ENCODE data around the gene ITLN2. TPM values are rescaled to one million over a fixed set of nuclear protein-coding genes. Genes with fewer than 3 reads are reported as not detected.
"Not testable (repeated sequence)": the region's sequence is repeated elsewhere in the genome, so short reads cannot be mapped to it uniquely, and the experiment has no call there.

The ITLN2 gene
- not detected for total RNA-seq

GRCh38 chr1:160954158-160955104 lies at the start of gene ITLN2:
ITLN2 (minus strand) TSS chr1:160954809; CDS start chr1:160954741, 68 bp downstream.
- Histone ChIP-seq H3K27me3 (ENCODE audit: insufficient read depth, low read length) (no peaks in the 10 kb centered on the region), H3K9me3 (ENCODE audit: low read depth, low read length) (no peaks in the 10 kb centered on the region), H3K4me3 (ENCODE audit: low read length) (no peak within 1 kb of the TSS), H3K4me1 (ENCODE audit: insufficient read depth, low read length) (peaks cover 3% of the 10 kb centered on the region)

- no peaks in the 10 kb centered on the region for H3K27me3 ChIP-seq (ENCODE audit: insufficient read depth, low read length)
- no peaks in the 10 kb centered on the region for H3K9me3 ChIP-seq (ENCODE audit: low read depth, low read length)
- H3K4me3 ChIP-seq (ENCODE audit: low read length): no peak overlapping the region
- peaks cover 5% of the 10 kb centered on the region for H3K4me1 ChIP-seq (ENCODE audit: insufficient read depth, low read length)
Measured at GRCh38 chr1:161001525-161001924, 46.9 kb upstream of the ITLN2 start.

- Histone ChIP-seq H3K9me3 (ENCODE audit: low read depth, low read length) (no peaks in the 10 kb centered on the region), H3K27me3 (ENCODE audit: insufficient read depth, low read length) (no peaks in the 10 kb centered on the region), H3K4me1 (ENCODE audit: insufficient read depth, low read length) (peaks cover 5% of the 10 kb centered on the region), H3K4me3 (ENCODE audit: low read length) (no peak overlapping the region)
Measured at GRCh38 chr1:161000736-161001480, 46.3 kb upstream of the ITLN2 start.

- Histone ChIP-seq H3K9me3 (ENCODE audit: low read depth, low read length) (no peaks in the 10 kb centered on the region), H3K4me1 (ENCODE audit: insufficient read depth, low read length) (peaks cover 5% of the 10 kb centered on the region), H3K27me3 (ENCODE audit: insufficient read depth, low read length) (no peaks in the 10 kb centered on the region), H3K4me3 (ENCODE audit: low read length) (no peak overlapping the region)
Measured at GRCh38 chr1:160999376-160999775, 44.8 kb upstream of the ITLN2 start.

- H3K27me3 ChIP-seq (ENCODE audit: insufficient read depth, low read length): no peaks in the 10 kb centered on the region
- no peak overlapping the region for H3K4me3 ChIP-seq (ENCODE audit: low read length)
- H3K9me3 ChIP-seq (ENCODE audit: low read depth, low read length): no peaks in the 10 kb centered on the region
- H3K4me1 ChIP-seq (ENCODE audit: insufficient read depth, low read length): peaks cover 5% of the 10 kb centered on the region
Measured at GRCh38 chr1:160997323-160998038, 42.9 kb upstream of the ITLN2 start.

GRCh38 chr1:160996178-160996577 lies 41.6 kb upstream of the ITLN2 start:
- H3K4me1 ChIP-seq (ENCODE audit: insufficient read depth, low read length): peaks cover 5% of the 10 kb centered on the region
- H3K27me3 ChIP-seq (ENCODE audit: insufficient read depth, low read length): no peaks in the 10 kb centered on the region
- no peak overlapping the region for H3K4me3 ChIP-seq (ENCODE audit: low read length)
- no peaks in the 10 kb centered on the region for H3K9me3 ChIP-seq (ENCODE audit: low read depth, low read length)

- H3K4me3 ChIP-seq (ENCODE audit: low read length): no peak overlapping the region
- H3K4me1 ChIP-seq (ENCODE audit: insufficient read depth, low read length): peaks cover 13% of the 10 kb centered on the region
- no peaks in the 10 kb centered on the region for H3K9me3 ChIP-seq (ENCODE audit: low read depth, low read length)
- no peaks in the 10 kb centered on the region for H3K27me3 ChIP-seq (ENCODE audit: insufficient read depth, low read length)
Measured at GRCh38 chr1:160993544-160994193, 39.1 kb upstream of the ITLN2 start.

- not testable (repeated sequence) for H3K9me3 ChIP-seq (ENCODE audit: low read depth, low read length); H3K27me3 ChIP-seq (ENCODE audit: insufficient read depth, low read length); H3K4me1 ChIP-seq (ENCODE audit: insufficient read depth, low read length); H3K4me3 ChIP-seq (ENCODE audit: low read length)
Measured at GRCh38 chr1:160992036-160992435, 37.4 kb upstream of the ITLN2 start.

GRCh38 chr1:160987359-160988050 lies 32.9 kb upstream of the ITLN2 start:
- no peak overlapping the region for H3K4me3 ChIP-seq (ENCODE audit: low read length)
- H3K27me3 ChIP-seq (ENCODE audit: insufficient read depth, low read length): peaks cover under 1% of the 10 kb centered on the region
- no peaks in the 10 kb centered on the region for H3K9me3 ChIP-seq (ENCODE audit: low read depth, low read length)
- H3K4me1 ChIP-seq (ENCODE audit: insufficient read depth, low read length): peaks cover 8% of the 10 kb centered on the region

- no peaks in the 10 kb centered on the region for H3K9me3 ChIP-seq (ENCODE audit: low read depth, low read length)
- peaks cover 20% of the 10 kb centered on the region for H3K4me1 ChIP-seq (ENCODE audit: insufficient read depth, low read length)
- no peak overlapping the region for H3K4me3 ChIP-seq (ENCODE audit: low read length)
- H3K27me3 ChIP-seq (ENCODE audit: insufficient read depth, low read length): peaks cover 19% of the 10 kb centered on the region
Measured at GRCh38 chr1:160985723-160986122, 31.1 kb upstream of the ITLN2 start.

- Histone ChIP-seq H3K9me3 (ENCODE audit: low read depth, low read length) (no peaks in the 10 kb centered on the region), H3K4me1 (ENCODE audit: insufficient read depth, low read length) (peaks cover 12% of the 10 kb centered on the region), H3K27me3 (ENCODE audit: insufficient read depth, low read length) (peaks cover 21% of the 10 kb centered on the region), H3K4me3 (ENCODE audit: low read length) (no peak overlapping the region)
Measured at GRCh38 chr1:160981584-160982411, 27.2 kb upstream of the ITLN2 start.

- Histone ChIP-seq H3K4me1 (ENCODE audit: insufficient read depth, low read length) (peaks cover 12% of the 10 kb centered on the region), H3K27me3 (ENCODE audit: insufficient read depth, low read length) (peaks cover 21% of the 10 kb centered on the region), H3K4me3 (ENCODE audit: low read length) (no peak overlapping the region), H3K9me3 (ENCODE audit: low read depth, low read length) (no peaks in the 10 kb centered on the region)
Measured at GRCh38 chr1:160979286-160979685, 24.7 kb upstream of the ITLN2 start.

- Histone ChIP-seq H3K27me3 (ENCODE audit: insufficient read depth, low read length) (peaks cover 21% of the 10 kb centered on the region), H3K4me3 (ENCODE audit: low read length) (no peak overlapping the region), H3K9me3 (ENCODE audit: low read depth, low read length) (no peaks in the 10 kb centered on the region), H3K4me1 (ENCODE audit: insufficient read depth, low read length) (peaks cover 12% of the 10 kb centered on the region)
Measured at GRCh38 chr1:160978510-160978927, 23.9 kb upstream of the ITLN2 start.

Measured in mononuclear cell (primary cell).